ENCODE measurements around the gene ITPRIP.

GRCh38 chr10:104317726-104318299, 20.5 kb downstream of the ITPRIP start:
- TF ChIP-seq CTCF (IDR thresholded peaks at IDR 0.05) (no peak), POLR2A (IDR thresholded peaks at IDR 0.05) (no peak), EP300 (IDR thresholded peaks at IDR 0.05; ENCODE audit: low read depth) (no peak), POLR2AphosphoS5 (IDR thresholded peaks at IDR 0.05) (no peak)
